Measurements from ENCODE around the gene ASPSCR1.

Gene ASPSCR1

GRCh38 chr17:81934098-81934757 is 43.2 kb upstream of the ASPSCR1 start:
- no peak for TF ChIP-seq POLR2AphosphoS5 (IDR thresholded peaks at IDR 0.05; ENCODE audit: low read depth, low read length)
- TF ChIP-seq FOXP2 (optimal IDR thresholded peaks at IDR 0.05; ENCODE audit: borderline replicate concordance, extremely low read depth, extremely low read length, insufficient read depth), result no peak
- TF ChIP-seq, protein P1, sequence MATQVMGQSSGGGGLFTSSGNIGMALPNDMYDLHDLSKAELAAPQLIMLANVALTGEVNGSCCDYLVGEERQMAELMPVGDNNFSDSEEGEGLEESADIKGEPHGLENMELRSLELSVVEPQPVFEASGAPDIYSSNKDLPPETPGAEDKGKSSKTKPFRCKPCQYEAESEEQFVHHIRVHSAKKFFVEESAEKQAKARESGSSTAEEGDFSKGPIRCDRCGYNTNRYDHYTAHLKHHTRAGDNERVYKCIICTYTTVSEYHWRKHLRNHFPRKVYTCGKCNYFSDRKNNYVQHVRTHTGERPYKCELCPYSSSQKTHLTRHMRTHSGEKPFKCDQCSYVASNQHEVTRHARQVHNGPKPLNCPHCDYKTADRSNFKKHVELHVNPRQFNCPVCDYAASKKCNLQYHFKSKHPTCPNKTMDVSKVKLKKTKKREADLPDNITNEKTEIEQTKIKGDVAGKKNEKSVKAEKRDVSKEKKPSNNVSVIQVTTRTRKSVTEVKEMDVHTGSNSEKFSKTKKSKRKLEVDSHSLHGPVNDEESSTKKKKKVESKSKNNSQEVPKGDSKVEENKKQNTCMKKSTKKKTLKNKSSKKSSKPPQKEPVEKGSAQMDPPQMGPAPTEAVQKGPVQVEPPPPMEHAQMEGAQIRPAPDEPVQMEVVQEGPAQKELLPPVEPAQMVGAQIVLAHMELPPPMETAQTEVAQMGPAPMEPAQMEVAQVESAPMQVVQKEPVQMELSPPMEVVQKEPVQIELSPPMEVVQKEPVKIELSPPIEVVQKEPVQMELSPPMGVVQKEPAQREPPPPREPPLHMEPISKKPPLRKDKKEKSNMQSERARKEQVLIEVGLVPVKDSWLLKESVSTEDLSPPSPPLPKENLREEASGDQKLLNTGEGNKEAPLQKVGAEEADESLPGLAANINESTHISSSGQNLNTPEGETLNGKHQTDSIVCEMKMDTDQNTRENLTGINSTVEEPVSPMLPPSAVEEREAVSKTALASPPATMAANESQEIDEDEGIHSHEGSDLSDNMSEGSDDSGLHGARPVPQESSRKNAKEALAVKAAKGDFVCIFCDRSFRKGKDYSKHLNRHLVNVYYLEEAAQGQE (IDR thresholded peaks at IDR 0.05; ENCODE audit: insufficient read depth in 1 of 2, low read depth in 2 of 2, low read length in 2 of 2), result no peak
- no peak for TF ChIP-seq TAF1 (IDR thresholded peaks at IDR 0.05; ENCODE audit: borderline replicate concordance, insufficient read depth, low read length)
- TF ChIP-seq SIN3A (IDR thresholded peaks at IDR 0.05; ENCODE audit: borderline replicate concordance, insufficient read depth, low read length), result no peak

GRCh38 chr17:81934850-81935708 is 42.4 kb upstream of the ASPSCR1 start:
- no peak for TF ChIP-seq POLR2AphosphoS5 (IDR thresholded peaks at IDR 0.05; ENCODE audit: low read depth, low read length)
- TF ChIP-seq, protein P1 (IDR thresholded peaks at IDR 0.05; ENCODE audit: insufficient read depth in 1 of 2, low read depth in 2 of 2, low read length in 2 of 2), result no peak
- no peak for TF ChIP-seq TAF1 (IDR thresholded peaks at IDR 0.05; ENCODE audit: borderline replicate concordance, insufficient read depth, low read length)
- TF ChIP-seq FOXP2 (optimal IDR thresholded peaks at IDR 0.05; ENCODE audit: borderline replicate concordance, extremely low read depth, extremely low read length, insufficient read depth), result no peak
- no peak for TF ChIP-seq SIN3A (IDR thresholded peaks at IDR 0.05; ENCODE audit: borderline replicate concordance, insufficient read depth, low read length)

- TF ChIP-seq TAF1 (IDR thresholded peaks at IDR 0.05; ENCODE audit: borderline replicate concordance, insufficient read depth, low read length), result no peak
- no peak for TF ChIP-seq FOXP2 (optimal IDR thresholded peaks at IDR 0.05; ENCODE audit: borderline replicate concordance, extremely low read depth, extremely low read length, insufficient read depth)
Measured at GRCh38 chr17:81935709-81936084, 41.7 kb upstream of the ASPSCR1 start.

- no peak for TF ChIP-seq POLR2AphosphoS5 (IDR thresholded peaks at IDR 0.05; ENCODE audit: low read depth, low read length)
- TF ChIP-seq SIN3A (IDR thresholded peaks at IDR 0.05; ENCODE audit: borderline replicate concordance, insufficient read depth, low read length), result no peak
- TF ChIP-seq TAF1 (IDR thresholded peaks at IDR 0.05; ENCODE audit: borderline replicate concordance, insufficient read depth, low read length), result no peak
- no peak for TF ChIP-seq FOXP2 (optimal IDR thresholded peaks at IDR 0.05; ENCODE audit: borderline replicate concordance, extremely low read depth, extremely low read length, insufficient read depth)
- TF ChIP-seq, protein P1 (IDR thresholded peaks at IDR 0.05; ENCODE audit: insufficient read depth in 1 of 2, low read depth in 2 of 2, low read length in 2 of 2), result no peak
Measured at GRCh38 chr17:81939218-81939617, 38.2 kb upstream of the ASPSCR1 start.

- TF ChIP-seq POLR2AphosphoS5 (IDR thresholded peaks at IDR 0.05; ENCODE audit: low read depth, low read length), result no peak
- no peak for TF ChIP-seq SIN3A (IDR thresholded peaks at IDR 0.05; ENCODE audit: borderline replicate concordance, insufficient read depth, low read length)
- no peak for TF ChIP-seq FOXP2 (optimal IDR thresholded peaks at IDR 0.05; ENCODE audit: borderline replicate concordance, extremely low read depth, extremely low read length, insufficient read depth)
- TF ChIP-seq TAF1 (IDR thresholded peaks at IDR 0.05; ENCODE audit: borderline replicate concordance, insufficient read depth, low read length), result no peak
- TF ChIP-seq, protein P1 (IDR thresholded peaks at IDR 0.05; ENCODE audit: insufficient read depth in 1 of 2, low read depth in 2 of 2, low read length in 2 of 2), result no peak
Measured at GRCh38 chr17:81939881-81940385, 37.5 kb upstream of the ASPSCR1 start.
